ENCODE measurements around the gene MEIKIN.

GRCh38 chr5:131758520-131758900 is 187.0 kb downstream of the MEIKIN start:
- TF ChIP-seq CTCF (IDR thresholded peaks at IDR 0.05; ENCODE audit: low read depth, low read length, poor library complexity, severe bottlenecking) (no peak), EZH2phosphoT487 (IDR thresholded peaks at IDR 0.05; ENCODE audit: borderline replicate concordance, low read length) (no peak)
